Measurements from ENCODE around the gene ACACB. TPM values are rescaled to one million over a fixed set of nuclear protein-coding genes. Genes with fewer than 3 reads are reported as not detected.

ACACB gene
- total RNA-seq, 1 experiment from 2014 or later, result 20.0 TPM

DNA sequence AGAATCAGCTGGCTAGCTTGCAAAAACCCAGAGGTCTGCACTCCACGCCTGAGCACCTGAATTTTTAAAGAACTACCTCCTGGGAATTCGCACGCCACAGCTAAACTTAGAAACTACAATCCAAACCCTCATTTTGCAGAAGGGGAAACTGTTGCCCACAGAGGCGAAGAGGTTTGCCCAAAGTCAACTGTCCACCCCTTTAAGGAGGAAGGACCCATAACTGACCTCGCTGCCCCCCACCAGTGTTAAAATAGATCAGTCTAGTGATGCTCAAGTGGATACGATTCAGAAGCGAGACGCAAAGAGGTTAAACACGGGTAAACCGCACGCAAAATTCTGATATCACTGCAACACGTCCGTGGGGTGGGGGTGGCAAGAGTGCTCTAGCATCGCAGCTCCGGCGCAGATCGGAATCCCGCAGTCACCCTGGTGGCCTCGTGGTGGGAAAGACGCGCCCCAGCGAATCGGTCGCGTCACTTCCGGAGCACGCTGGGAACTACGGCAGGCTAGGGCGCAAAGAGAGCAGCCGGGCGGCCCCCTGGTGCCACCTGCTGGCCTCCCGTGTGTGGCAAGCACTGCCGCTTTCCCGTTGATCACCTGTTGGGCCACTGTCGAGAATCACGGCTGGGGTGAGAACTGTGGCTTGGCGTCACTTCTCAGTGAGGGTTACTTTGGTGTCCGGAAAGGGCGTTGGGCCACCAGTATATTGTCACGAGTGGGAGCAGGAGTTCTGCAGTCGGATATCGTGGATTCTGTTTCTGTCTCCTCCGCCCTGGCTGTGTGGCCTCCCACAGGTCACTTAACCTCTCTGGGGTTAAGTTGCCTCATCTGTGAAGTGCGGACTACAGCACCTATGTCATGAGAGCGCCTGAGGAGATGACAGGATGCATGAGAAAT is 23.1 kb upstream of the ACACB start, which contains the start of gene ALKBH2 (continued):
- TF ChIP-seq, protein P1, sequence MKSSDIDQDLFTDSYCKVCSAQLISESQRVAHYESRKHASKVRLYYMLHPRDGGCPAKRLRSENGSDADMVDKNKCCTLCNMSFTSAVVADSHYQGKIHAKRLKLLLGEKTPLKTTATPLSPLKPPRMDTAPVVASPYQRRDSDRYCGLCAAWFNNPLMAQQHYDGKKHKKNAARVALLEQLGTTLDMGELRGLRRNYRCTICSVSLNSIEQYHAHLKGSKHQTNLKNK (CRISPR knock-in tag; IDR thresholded peaks at IDR 0.05), result no peak
- TF ChIP-seq TEAD4 (CRISPR knock-in tag; IDR thresholded peaks at IDR 0.05) (peak; percentile 84; the same call in 1 of the 2 replicates), KAT7 (CRISPR knock-in tag; IDR thresholded peaks at IDR 0.05; ENCODE audit: borderline replicate concordance) (peak; percentile 94; the same call in 1 of the 2 replicates), CREM (CRISPR knock-in tag; IDR thresholded peaks at IDR 0.05) (peak; percentile 96), RORB (CRISPR knock-in tag; IDR thresholded peaks at IDR 0.05) (no peak), FOXJ3 (CRISPR knock-in tag; IDR thresholded peaks at IDR 0.05; ENCODE audit: borderline replicate concordance) (no peak; the same call in 1 of the 2 replicates), SMAD4 (CRISPR knock-in tag; IDR thresholded peaks at IDR 0.05) (no peak), SOX15 (CRISPR knock-in tag; IDR thresholded peaks at IDR 0.05) (no peak), ZNF263 (CRISPR knock-in tag; IDR thresholded peaks at IDR 0.05; ENCODE audit: low read depth) (no peak), MYBL2 (CRISPR knock-in tag; IDR thresholded peaks at IDR 0.05) (peak; percentile 88; the same call in 1 of the 2 replicates), ZNF121 (CRISPR knock-in tag; IDR thresholded peaks at IDR 0.05) (peak; percentile 19; the same call in 1 of the 2 replicates), ZNF416 (CRISPR knock-in tag; IDR thresholded peaks at IDR 0.05) (0 out of 2 replicates have a peak, but pooled peaks have one; percentile 49), ZNF671 (CRISPR knock-in tag; IDR thresholded peaks at IDR 0.05) (no peak; the same call in 1 of the 2 replicates), GABPB1 (CRISPR knock-in tag; IDR thresholded peaks at IDR 0.05) (peak; percentile 94), JUN (CRISPR knock-in tag; IDR thresholded peaks at IDR 0.05) (peak; percentile 93; the same call in 1 of the 2 replicates), HMGA2 (CRISPR knock-in tag; IDR thresholded peaks at IDR 0.05) (no peak), ZNF423 (CRISPR knock-in tag; IDR thresholded peaks at IDR 0.05) (no peak)
- TF ChIP-seq, protein P2, sequence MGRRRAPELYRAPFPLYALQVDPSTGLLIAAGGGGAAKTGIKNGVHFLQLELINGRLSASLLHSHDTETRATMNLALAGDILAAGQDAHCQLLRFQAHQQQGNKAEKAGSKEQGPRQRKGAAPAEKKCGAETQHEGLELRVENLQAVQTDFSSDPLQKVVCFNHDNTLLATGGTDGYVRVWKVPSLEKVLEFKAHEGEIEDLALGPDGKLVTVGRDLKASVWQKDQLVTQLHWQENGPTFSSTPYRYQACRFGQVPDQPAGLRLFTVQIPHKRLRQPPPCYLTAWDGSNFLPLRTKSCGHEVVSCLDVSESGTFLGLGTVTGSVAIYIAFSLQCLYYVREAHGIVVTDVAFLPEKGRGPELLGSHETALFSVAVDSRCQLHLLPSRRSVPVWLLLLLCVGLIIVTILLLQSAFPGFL (CRISPR knock-in tag; IDR thresholded peaks at IDR 0.05; ENCODE audit: borderline replicate concordance), result peak; percentile 95; the same call in 1 of the 2 replicates
- TF ChIP-seq, protein P3, sequence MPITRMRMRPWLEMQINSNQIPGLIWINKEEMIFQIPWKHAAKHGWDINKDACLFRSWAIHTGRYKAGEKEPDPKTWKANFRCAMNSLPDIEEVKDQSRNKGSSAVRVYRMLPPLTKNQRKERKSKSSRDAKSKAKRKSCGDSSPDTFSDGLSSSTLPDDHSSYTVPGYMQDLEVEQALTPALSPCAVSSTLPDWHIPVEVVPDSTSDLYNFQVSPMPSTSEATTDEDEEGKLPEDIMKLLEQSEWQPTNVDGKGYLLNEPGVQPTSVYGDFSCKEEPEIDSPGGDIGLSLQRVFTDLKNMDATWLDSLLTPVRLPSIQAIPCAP (CRISPR knock-in tag; IDR thresholded peaks at IDR 0.05), result peak; percentile 95
- TF ChIP-seq, protein P4, sequence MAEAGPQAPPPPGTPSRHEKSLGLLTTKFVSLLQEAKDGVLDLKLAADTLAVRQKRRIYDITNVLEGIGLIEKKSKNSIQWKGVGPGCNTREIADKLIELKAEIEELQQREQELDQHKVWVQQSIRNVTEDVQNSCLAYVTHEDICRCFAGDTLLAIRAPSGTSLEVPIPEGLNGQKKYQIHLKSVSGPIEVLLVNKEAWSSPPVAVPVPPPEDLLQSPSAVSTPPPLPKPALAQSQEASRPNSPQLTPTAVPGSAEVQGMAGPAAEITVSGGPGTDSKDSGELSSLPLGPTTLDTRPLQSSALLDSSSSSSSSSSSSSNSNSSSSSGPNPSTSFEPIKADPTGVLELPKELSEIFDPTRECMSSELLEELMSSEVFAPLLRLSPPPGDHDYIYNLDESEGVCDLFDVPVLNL (CRISPR knock-in tag; IDR thresholded peaks at IDR 0.05; ENCODE audit: borderline replicate concordance, low read depth), result no peak
- TF ChIP-seq, protein P5, sequence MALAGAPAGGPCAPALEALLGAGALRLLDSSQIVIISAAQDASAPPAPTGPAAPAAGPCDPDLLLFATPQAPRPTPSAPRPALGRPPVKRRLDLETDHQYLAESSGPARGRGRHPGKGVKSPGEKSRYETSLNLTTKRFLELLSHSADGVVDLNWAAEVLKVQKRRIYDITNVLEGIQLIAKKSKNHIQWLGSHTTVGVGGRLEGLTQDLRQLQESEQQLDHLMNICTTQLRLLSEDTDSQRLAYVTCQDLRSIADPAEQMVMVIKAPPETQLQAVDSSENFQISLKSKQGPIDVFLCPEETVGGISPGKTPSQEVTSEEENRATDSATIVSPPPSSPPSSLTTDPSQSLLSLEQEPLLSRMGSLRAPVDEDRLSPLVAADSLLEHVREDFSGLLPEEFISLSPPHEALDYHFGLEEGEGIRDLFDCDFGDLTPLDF (CRISPR knock-in tag; IDR thresholded peaks at IDR 0.05), result peak; percentile 91
- TF ChIP-seq, protein P6, sequence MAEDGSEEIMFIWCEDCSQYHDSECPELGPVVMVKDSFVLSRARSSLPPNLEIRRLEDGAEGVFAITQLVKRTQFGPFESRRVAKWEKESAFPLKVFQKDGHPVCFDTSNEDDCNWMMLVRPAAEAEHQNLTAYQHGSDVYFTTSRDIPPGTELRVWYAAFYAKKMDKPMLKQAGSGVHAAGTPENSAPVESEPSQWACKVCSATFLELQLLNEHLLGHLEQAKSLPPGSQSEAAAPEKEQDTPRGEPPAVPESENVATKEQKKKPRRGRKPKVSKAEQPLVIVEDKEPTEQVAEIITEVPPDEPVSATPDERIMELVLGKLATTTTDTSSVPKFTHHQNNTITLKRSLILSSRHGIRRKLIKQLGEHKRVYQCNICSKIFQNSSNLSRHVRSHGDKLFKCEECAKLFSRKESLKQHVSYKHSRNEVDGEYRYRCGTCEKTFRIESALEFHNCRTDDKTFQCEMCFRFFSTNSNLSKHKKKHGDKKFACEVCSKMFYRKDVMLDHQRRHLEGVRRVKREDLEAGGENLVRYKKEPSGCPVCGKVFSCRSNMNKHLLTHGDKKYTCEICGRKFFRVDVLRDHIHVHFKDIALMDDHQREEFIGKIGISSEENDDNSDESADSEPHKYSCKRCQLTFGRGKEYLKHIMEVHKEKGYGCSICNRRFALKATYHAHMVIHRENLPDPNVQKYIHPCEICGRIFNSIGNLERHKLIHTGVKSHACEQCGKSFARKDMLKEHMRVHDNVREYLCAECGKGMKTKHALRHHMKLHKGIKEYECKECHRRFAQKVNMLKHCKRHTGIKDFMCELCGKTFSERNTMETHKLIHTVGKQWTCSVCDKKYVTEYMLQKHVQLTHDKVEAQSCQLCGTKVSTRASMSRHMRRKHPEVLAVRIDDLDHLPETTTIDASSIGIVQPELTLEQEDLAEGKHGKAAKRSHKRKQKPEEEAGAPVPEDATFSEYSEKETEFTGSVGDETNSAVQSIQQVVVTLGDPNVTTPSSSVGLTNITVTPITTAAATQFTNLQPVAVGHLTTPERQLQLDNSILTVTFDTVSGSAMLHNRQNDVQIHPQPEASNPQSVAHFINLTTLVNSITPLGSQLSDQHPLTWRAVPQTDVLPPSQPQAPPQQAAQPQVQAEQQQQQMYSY (CRISPR knock-in tag; IDR thresholded peaks at IDR 0.05), result peak; percentile 46
- TF ChIP-seq, protein P7, sequence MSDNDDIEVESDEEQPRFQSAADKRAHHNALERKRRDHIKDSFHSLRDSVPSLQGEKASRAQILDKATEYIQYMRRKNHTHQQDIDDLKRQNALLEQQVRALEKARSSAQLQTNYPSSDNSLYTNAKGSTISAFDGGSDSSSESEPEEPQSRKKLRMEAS (CRISPR knock-in tag; IDR thresholded peaks at IDR 0.05), result peak; percentile 100
- TF ChIP-seq, protein P8, sequence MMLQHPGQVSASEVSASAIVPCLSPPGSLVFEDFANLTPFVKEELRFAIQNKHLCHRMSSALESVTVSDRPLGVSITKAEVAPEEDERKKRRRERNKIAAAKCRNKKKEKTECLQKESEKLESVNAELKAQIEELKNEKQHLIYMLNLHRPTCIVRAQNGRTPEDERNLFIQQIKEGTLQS (CRISPR knock-in tag; conservative IDR thresholded peaks at IDR 0.05), result no peak
- TF ChIP-seq, protein P9, sequence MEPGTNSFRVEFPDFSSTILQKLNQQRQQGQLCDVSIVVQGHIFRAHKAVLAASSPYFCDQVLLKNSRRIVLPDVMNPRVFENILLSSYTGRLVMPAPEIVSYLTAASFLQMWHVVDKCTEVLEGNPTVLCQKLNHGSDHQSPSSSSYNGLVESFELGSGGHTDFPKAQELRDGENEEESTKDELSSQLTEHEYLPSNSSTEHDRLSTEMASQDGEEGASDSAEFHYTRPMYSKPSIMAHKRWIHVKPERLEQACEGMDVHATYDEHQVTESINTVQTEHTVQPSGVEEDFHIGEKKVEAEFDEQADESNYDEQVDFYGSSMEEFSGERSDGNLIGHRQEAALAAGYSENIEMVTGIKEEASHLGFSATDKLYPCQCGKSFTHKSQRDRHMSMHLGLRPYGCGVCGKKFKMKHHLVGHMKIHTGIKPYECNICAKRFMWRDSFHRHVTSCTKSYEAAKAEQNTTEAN (CRISPR knock-in tag; IDR thresholded peaks at IDR 0.05), result peak; percentile 91; the same call in 1 of the 2 replicates
